ENCODE results near the gene DCXR. TPM values are rescaled to one million over a fixed set of nuclear protein-coding genes. Genes with fewer than 3 reads are reported as not detected.

Gene DCXR
- total RNA-seq, 1 experiment from 2014 or later: 306 TPM

DNA sequence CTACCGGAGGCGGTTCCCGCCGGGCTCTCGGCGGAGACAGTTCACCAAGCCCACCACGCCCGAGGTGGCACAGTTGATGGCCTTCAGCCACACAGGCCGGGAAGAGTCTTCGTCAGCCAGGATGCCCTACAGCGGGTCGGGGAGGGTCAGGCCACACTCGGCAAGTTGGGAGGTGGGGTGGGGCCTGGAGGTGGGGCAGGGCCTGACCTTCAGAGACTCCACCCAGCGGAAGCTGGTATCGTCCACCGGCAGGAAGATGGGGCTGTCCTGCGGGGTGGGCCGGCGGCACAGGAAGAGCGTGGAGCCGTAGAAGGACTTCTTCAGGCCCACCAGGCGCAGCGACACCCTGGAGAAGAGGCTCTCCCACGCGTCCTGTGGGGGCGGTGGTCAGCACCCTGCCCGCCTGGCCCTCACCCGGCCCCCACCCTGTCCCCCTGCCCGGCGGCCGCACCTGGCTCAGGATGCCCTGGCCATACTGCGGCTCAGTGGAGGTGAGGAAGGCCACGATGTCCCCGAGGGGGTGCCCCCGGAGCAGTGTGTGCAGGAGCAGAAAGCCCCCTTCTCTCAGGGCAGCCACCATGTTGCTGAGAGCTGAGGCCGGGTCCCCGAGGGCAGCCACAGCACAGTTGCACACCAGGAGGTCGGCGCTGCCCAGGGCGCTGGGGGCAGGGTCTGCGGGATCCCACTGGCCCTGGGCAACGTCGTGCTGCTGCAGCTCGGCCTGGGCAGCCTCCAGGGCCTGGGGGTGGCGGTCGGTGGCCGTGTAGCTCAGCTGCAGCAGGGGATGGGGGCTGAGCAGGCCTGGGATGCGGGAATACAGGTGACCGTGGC lies 47.7 kb upstream of the DCXR start:
- Histone ChIP-seq H3K4me1 (ENCODE audit: control insufficient read depth in 1 of 2, insufficient read depth in 2 of 2, low read length in 2 of 2) (no peaks in the 10 kb centered on the region), H3K9me2 (ENCODE audit: insufficient read depth) (no peaks in the 10 kb centered on the region), H3K4me3 (replicated peaks in 1 of 2; ENCODE audit: low read depth in 1 of 2, low read length in 2 of 2) (no peak overlapping the region), H2AFZ (ENCODE audit: low read depth, low read length, poor library complexity, severe bottlenecking) (no peak overlapping the region), H3K27me3 (ENCODE audit: insufficient read depth, low read length) (no peaks in the 10 kb centered on the region), H3K9ac (ENCODE audit: low read length) (no peak overlapping the region), H4K20me1 (ENCODE audit: insufficient read depth) (no peaks in the 10 kb centered on the region), H3K79me2 (ENCODE audit: insufficient read depth, low read length) (peaks cover 49% of the 10 kb centered on the region; the same call in 1 of the 2 replicates), H3K4me2 (ENCODE audit: low read length) (no peak overlapping the region), H3K36me3 (ENCODE audit: control insufficient read depth in 1 of 2, insufficient read depth in 2 of 2, low read length in 2 of 2) (peaks cover 75 to 99% of the 10 kb centered on the region in 2 experiments), H3K27ac (ENCODE audit: low read depth, low read length) (no peak overlapping the region; the same call in 1 of the 2 replicates), H3K9me3 (ENCODE audit: control insufficient read depth in 1 of 2, insufficient read depth in 1 of 2, low read depth in 1 of 2, low read length in 2 of 2) (no peaks in the 10 kb centered on the region)
- ChIA-PET RAD21 (ENCODE audit: low non-redundant PET in 1 of 2, low total read pairs in 2 of 2, uncharacterized antibody in 2 of 2, unreplicated experiment in 2 of 2) (no interaction called here), POLR2A (no interaction called here), CTCF (no interaction called here)
- ATAC-seq (no peak), DNase-seq (ENCODE audit: low read depth, low spot score) (no peak)
- TF ChIP-seq EZH2 (IDR thresholded peaks at IDR 0.05): no peak
- TF ChIP-seq RAD21 (IDR thresholded peaks at IDR 0.05; ENCODE audit: low read depth): no peak
- TF ChIP-seq, protein P1, sequence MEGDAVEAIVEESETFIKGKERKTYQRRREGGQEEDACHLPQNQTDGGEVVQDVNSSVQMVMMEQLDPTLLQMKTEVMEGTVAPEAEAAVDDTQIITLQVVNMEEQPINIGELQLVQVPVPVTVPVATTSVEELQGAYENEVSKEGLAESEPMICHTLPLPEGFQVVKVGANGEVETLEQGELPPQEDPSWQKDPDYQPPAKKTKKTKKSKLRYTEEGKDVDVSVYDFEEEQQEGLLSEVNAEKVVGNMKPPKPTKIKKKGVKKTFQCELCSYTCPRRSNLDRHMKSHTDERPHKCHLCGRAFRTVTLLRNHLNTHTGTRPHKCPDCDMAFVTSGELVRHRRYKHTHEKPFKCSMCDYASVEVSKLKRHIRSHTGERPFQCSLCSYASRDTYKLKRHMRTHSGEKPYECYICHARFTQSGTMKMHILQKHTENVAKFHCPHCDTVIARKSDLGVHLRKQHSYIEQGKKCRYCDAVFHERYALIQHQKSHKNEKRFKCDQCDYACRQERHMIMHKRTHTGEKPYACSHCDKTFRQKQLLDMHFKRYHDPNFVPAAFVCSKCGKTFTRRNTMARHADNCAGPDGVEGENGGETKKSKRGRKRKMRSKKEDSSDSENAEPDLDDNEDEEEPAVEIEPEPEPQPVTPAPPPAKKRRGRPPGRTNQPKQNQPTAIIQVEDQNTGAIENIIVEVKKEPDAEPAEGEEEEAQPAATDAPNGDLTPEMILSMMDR (IDR thresholded peaks at IDR 0.05 in 2 of 3, conservative IDR thresholded peaks at IDR 0.05 in 1 of 3; ENCODE audit: borderline replicate concordance in 1 of 3, insufficient read depth in 1 of 3, low read depth in 2 of 3, low read length in 2 of 3): no peak
- TF ChIP-seq JUND (IDR thresholded peaks at IDR 0.05): no peak
- TF ChIP-seq ELF1 (IDR thresholded peaks at IDR 0.05; ENCODE audit: borderline replicate concordance, low read depth): no peak
- TF ChIP-seq, protein P2, sequence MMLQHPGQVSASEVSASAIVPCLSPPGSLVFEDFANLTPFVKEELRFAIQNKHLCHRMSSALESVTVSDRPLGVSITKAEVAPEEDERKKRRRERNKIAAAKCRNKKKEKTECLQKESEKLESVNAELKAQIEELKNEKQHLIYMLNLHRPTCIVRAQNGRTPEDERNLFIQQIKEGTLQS (IDR thresholded peaks at IDR 0.05): no peak
- TF ChIP-seq, protein P3, sequence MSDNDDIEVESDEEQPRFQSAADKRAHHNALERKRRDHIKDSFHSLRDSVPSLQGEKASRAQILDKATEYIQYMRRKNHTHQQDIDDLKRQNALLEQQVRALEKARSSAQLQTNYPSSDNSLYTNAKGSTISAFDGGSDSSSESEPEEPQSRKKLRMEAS (IDR thresholded peaks at IDR 0.05): no peak
- TF ChIP-seq, protein P4, sequence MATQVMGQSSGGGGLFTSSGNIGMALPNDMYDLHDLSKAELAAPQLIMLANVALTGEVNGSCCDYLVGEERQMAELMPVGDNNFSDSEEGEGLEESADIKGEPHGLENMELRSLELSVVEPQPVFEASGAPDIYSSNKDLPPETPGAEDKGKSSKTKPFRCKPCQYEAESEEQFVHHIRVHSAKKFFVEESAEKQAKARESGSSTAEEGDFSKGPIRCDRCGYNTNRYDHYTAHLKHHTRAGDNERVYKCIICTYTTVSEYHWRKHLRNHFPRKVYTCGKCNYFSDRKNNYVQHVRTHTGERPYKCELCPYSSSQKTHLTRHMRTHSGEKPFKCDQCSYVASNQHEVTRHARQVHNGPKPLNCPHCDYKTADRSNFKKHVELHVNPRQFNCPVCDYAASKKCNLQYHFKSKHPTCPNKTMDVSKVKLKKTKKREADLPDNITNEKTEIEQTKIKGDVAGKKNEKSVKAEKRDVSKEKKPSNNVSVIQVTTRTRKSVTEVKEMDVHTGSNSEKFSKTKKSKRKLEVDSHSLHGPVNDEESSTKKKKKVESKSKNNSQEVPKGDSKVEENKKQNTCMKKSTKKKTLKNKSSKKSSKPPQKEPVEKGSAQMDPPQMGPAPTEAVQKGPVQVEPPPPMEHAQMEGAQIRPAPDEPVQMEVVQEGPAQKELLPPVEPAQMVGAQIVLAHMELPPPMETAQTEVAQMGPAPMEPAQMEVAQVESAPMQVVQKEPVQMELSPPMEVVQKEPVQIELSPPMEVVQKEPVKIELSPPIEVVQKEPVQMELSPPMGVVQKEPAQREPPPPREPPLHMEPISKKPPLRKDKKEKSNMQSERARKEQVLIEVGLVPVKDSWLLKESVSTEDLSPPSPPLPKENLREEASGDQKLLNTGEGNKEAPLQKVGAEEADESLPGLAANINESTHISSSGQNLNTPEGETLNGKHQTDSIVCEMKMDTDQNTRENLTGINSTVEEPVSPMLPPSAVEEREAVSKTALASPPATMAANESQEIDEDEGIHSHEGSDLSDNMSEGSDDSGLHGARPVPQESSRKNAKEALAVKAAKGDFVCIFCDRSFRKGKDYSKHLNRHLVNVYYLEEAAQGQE (IDR thresholded peaks at IDR 0.05; ENCODE audit: low read depth): no peak
- TF ChIP-seq EZH2phosphoT487 (IDR thresholded peaks at IDR 0.05; ENCODE audit: borderline replicate concordance): no peak
- TF ChIP-seq FOSL1 (IDR thresholded peaks at IDR 0.05; ENCODE audit: low read depth): no peak
- TF ChIP-seq ZNF274 (IDR thresholded peaks at IDR 0.05; ENCODE audit: low read depth, low read length): no peak
- TF ChIP-seq POLR2A (IDR thresholded peaks at IDR 0.05; ENCODE audit: borderline replicate concordance, extremely low read depth, insufficient read depth, insufficient read length): no peak
- TF ChIP-seq POLR2AphosphoS5 (IDR thresholded peaks at IDR 0.05; ENCODE audit: low read depth, low read length): no peak
- no peak for TF ChIP-seq CBX3 (IDR thresholded peaks at IDR 0.05; ENCODE audit: low read depth)
- TF ChIP-seq ZFX (IDR thresholded peaks at IDR 0.05): no peak
- TF ChIP-seq, protein P5, sequence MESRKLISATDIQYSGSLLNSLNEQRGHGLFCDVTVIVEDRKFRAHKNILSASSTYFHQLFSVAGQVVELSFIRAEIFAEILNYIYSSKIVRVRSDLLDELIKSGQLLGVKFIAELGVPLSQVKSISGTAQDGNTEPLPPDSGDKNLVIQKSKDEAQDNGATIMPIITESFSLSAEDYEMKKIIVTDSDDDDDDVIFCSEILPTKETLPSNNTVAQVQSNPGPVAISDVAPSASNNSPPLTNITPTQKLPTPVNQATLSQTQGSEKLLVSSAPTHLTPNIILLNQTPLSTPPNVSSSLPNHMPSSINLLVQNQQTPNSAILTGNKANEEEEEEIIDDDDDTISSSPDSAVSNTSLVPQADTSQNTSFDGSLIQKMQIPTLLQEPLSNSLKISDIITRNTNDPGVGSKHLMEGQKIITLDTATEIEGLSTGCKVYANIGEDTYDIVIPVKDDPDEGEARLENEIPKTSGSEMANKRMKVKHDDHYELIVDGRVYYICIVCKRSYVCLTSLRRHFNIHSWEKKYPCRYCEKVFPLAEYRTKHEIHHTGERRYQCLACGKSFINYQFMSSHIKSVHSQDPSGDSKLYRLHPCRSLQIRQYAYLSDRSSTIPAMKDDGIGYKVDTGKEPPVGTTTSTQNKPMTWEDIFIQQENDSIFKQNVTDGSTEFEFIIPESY (IDR thresholded peaks at IDR 0.05; ENCODE audit: extremely low read depth, insufficient replicate concordance, low read length): no peak
- no peak for TF ChIP-seq TCF7L2 (IDR thresholded peaks at IDR 0.05; ENCODE audit: borderline replicate concordance, extremely low read depth, insufficient read depth, insufficient read length)
- TF ChIP-seq CEBPB (IDR thresholded peaks at IDR 0.05; ENCODE audit: low read depth): no peak
- intact Hi-C loops (cut with micrococcal nuclease): no loop called here
- no TSS peak for BruUV-seq (replicated peaks)
